T-helper 1 cell treated with Interleukin-12 subunit alpha and Interleukin-12 subunit beta and Interleukin-4 antibody, amounts not matched to agents 30 ng/mL and 1 ng/mL, for 36 hours (primary cell): ENCODE data around the gene KCTD10. TPM values are rescaled to one million over a fixed set of nuclear protein-coding genes. Genes with fewer than 3 reads are reported as not detected.

ENCODE experiments used
- intact Hi-C: fragments of 100-400 bp; cut with micrococcal nuclease; formaldehyde crosslinking; loops from one replicate; pipeline ENCODE4 v1.15.1; 2024
- total RNA-seq: library from RNA; stranded (reverse); gene quantifications from 2 replicates; pipeline ENCODE4 v1.2.3, GENCODE V29; 2022

KCTD10 gene
- 46.6 and 52.5 TPM in 2 replicates for total RNA-seq

DNA sequence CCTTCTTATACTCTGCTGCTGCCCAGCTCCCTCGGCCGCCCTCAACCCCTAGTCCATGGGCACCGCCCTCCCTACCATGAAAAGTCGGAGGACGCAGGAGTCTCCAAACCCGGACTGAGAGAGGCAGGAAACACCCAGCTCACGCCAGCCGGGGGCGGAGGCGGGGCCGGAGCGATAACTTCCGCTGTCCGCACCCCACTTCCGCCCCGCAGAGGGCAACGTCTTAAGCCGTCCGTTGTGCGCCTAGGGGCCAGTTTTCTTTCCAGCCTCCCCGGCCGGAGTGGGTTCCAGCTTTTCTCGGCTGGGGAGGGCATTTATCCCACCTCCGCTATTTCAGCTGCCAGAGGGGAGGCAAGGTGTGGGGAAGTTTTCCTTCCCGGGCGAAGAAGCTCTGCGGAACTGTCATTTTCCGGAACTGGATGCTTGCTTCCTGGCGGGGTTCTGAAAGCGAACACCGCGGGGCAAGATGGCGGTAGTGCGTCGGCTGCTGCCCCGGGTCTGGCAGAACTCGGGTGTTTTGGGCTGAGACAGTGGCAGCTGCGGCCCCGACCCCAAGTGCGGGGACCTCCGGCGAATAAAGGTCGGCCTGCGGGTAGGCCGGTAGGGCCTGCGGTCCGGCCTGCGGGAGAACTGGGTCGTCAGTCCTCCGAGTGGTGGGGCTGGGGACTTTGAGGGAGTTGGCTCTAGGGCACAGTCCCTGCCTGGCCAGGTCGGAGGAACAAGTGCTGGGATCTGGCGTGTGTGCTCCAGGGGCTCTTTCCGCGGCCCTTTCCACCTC is at the start of gene KCTD10, which contains the start of gene UBE3B:
Gene KCTD10 (minus strand): TSS at position 116 of the 778 bp plus-strand sequence. CDS start 38 bp downstream, at position 78.
Gene UBE3B (plus strand): TSS at position 450 of the 778 bp plus-strand sequence. CDS start 5,918 bp downstream, outside the sequence.
- intact Hi-C loops = loop anchor here (1.0 to 5.0 kb wide), 14 partner anchors 45 to 1715 kb away; partner anchors contain the start of genes ATP2A2, C12orf76, FAM222A and FICD

GRCh38 chr12:109525279-109525585 is 48.1 kb upstream of the KCTD10 start:
- intact Hi-C loops = no loop called here

DNA sequence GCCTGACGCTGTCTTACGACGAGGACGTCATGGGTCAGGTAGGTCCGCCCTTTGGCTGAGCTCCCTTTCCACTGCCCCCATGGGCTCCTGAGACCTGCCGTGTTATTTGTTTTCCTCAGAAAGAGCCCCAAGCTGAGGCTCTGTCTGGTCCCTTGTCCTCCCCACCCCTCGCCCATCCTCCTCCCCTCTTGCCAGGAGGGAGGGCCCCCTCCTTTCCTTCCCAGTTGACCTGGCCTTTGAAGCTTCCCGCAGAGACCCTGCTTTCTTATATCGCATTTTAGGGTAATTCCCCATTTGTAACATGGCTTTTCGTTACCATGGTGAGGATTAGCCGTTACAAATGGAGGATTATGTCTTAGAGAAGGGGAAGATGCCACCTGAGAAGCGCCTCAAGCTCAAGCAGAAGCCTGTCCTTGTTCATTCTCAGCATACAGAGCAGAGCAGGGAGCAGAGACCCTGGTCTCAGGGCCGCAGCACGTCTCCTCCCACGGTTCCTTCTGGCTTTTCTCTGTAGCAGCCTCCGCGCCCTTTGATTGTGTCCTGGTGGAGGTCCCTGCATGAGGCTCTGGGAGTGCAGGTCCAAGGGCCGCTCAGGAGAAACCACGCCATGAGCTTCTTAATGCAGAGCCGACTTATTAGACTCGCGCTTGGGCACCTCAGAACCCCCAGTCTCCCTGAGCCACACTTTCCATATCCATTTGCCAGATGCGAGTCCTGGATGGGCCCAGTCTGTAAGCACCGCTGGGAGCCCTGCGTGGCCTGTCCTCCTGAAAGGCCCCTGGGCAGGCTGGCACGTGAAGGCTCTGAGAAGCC is 47.6 kb upstream of the KCTD10 start:
- intact Hi-C loops = no loop called here

- intact Hi-C loops = no loop called here
These were observed 46.4 kb upstream of the KCTD10 start for GRCh38 chr12:109523504-109523903.

DNA sequence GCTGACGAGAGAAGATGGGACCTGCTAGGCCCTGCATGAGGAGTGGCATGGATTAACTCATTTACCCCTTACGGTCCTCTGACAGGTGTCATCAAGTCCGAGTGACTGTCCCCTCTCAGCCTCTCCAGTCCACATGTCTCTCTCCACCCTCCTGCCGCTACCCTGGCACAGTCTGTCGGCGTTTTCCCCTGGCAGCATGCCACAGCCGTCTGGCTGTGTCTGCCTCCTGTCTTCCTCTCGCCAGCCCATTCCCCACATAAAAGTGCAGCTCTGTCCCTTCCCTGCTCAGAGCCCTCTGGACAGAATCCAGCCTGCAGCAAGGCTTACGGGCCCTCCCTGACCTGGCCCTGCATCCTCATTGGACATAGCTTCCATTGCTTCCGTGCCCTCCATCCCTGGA is 46.0 kb upstream of the KCTD10 start:
- intact Hi-C loops = no loop called here

GRCh38 chr12:109521831-109522230 is 44.7 kb upstream of the KCTD10 start:
- intact Hi-C loops = no loop called here

DNA sequence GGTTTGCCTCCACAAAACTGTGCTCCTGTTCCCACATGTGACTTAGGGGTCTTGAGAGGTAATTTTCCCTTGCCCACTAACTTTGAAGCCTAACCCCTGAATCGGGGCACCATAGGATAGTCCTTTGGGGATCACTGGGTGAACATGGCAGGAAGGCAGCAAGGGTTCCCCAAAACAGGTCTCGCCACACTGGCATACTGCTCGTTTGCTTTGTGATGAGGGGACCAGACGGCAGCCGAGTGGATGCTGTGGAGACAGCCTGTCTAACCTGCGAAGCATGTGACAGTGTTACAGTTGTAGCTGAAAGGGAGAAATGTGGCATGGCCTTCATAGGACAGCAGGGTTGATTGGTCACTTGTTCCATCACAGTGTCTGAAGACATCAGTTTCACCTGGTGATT is 42.7 kb upstream of the KCTD10 start:
- intact Hi-C loops = loop anchor here (2.0 to 5.0 kb wide), 3 partner anchors 78 to 325 kb away; no protein-coding TSS in a partner anchor

GRCh38 chr12:109518820-109519665 is 41.9 kb upstream of the KCTD10 start:
- intact Hi-C loops = loop anchor here (1.0 to 5.0 kb wide), 7 partner anchors 78 to 362 kb away; partner anchors contain the start of gene FAM222A

DNA sequence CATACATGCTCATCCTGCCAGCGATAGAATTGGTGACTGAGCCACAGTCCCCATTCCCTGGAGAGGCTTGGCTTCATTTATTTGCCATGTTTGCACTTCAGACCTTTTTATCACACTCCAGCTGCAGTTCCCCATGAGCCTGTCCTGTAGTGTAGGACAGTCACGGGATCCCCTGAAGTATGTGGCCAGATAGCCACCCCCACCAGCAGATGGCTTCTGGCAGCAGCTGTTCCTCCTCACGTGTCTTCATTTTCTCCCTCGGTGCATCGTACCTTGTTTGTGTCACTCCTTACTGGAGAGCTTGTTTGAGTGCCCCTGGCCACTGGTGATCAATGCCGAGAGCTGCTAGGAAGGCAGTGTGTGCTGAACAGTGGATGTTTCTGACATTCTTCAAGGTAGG is 40.5 kb upstream of the KCTD10 start:
- intact Hi-C loops = loop anchor here (1.0 to 5.0 kb wide), 7 partner anchors 80 to 364 kb away; partner anchors contain the start of gene FAM222A

GRCh38 chr12:109513977-109514376 is 36.9 kb upstream of the KCTD10 start:
- intact Hi-C loops = no loop called here

DNA sequence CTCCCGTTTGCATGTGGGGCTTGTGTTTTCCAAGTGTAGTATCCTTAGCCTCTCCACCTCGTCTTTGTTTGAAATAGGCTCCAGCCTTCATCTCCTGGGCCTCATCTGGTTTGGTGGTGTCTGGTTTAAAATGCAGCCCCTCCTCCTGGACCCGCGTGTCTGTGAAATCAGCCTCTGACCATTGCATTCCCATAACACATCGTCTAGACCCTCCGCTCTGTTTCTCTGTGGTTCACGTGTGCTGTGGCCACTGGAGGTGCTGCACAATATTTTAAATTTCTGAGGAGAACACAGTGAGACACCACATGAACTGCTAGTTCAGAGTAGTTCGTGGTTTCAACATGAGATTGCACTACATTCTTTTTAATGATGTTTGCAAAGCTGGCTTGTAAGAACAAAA is 36.0 kb upstream of the KCTD10 start:
- intact Hi-C loops = no loop called here

DNA sequence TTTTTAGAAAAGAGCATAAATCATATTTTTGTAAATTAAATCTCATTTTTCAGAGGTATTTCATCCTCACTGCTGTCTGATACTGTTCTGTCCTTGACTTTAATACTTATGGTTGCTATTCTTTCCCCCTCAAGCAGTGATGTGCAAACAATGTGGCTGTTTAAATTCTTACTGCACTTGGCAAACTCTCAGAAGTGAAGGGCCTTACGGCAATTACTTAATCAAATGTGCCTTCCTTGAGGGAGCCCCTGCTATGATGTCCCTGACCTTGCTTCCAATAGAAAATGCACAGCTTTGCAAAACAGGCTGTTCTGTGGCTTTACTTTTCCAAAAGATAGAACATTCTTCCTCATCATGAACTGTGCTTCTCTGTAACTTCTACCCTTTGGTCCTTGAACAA is 35.5 kb upstream of the KCTD10 start:
- intact Hi-C loops = no loop called here

DNA sequence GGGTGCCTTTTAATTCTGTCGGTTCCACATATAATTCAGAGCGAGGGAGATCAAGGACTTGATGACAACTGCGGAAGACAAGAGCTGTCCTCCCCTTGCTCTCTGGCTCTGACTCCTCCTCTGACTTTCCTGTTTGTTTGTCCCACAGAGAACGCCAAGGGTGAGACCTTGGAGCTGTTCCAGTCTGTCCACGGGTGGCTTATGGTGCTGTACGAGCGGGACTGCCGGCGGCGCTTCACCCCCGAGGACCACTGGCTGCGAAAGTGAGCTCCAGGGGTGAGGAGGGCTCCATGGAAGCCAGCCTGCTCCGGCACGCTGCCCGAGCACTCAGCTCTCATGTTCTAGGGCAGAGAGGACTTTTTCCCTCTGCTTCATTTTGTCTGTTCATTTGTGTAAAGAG is 33.1 kb upstream of the KCTD10 start:
- intact Hi-C loops = no loop called here

DNA sequence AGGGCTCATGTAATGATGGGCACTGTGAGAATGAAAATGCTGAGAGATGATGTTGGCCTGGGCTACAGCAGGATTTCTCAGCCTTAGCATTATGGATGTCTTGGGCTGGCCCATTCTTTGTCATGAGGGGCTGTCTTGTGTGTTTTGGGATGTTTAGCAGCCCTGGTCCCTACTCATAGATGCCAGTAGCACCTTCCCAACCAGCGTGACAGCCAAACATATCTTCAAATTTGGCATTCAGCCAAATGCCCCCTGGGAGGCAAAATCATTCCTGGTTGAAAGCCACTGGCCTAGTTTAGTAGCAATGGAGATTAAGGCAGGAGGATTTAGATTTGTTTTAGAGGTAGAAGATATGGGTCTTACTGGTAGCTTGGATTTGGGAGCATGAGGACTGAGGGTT is 27.0 kb upstream of the KCTD10 start:
- intact Hi-C loops = no loop called here

DNA sequence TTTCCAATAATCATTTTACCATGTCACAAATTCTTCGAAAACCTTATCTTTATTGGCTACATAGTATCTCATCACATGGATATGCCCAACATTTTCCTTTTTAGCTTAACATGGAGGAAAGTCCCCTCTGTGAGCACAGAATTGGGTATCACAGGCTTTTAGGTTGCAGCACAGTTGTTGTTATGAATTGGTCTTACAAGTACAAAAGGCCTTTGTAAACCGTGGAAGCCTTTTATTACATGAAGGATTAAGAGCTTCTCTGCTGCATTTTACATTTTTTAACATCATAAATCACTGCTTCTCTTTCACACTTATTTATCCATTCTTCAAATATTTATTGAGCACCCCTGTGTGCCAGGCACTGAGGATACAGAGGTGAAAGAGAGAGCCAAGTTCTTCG is 26.5 kb upstream of the KCTD10 start:
- intact Hi-C loops = no loop called here

DNA sequence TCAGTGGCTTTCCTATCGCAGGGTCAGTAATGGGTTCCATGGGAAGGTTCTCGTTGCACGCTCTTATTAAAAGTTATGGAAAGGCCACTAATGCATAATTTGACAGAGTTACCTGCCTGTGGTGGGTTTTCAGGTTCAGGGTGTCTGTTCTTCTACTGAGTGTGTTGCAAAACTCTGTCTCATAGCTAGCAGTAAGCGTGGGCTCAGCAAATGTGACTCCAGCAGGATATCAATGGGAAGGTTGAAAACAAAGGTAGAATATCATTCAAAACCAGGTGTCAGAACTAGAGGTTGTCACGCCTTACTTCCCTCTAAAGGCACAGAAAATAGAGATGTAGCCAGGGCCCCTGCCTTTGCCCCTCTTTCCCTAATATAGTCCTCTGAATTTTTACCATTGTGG is 25.2 kb upstream of the KCTD10 start:
- intact Hi-C loops = no loop called here

DNA sequence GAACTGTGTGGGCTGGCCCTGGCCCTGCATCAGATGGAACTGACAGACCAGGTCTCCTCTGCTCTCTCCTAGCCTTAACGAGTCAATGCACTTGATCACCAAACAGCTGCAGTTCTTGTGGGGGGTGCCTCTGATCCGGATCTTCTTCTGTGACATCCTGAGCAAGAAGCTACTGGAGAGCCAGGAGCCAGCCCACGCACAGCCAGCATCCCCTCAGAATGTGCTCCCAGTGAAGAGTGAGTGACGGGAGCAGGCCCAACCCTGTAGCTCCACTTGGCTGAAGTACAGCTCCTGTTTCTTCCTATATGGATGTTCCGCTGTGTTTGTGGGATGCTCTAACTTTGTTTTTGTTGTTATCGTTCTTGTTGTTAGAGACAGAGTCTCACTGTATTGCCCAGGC is 24.2 kb upstream of the KCTD10 start:
- intact Hi-C loops = no loop called here

DNA sequence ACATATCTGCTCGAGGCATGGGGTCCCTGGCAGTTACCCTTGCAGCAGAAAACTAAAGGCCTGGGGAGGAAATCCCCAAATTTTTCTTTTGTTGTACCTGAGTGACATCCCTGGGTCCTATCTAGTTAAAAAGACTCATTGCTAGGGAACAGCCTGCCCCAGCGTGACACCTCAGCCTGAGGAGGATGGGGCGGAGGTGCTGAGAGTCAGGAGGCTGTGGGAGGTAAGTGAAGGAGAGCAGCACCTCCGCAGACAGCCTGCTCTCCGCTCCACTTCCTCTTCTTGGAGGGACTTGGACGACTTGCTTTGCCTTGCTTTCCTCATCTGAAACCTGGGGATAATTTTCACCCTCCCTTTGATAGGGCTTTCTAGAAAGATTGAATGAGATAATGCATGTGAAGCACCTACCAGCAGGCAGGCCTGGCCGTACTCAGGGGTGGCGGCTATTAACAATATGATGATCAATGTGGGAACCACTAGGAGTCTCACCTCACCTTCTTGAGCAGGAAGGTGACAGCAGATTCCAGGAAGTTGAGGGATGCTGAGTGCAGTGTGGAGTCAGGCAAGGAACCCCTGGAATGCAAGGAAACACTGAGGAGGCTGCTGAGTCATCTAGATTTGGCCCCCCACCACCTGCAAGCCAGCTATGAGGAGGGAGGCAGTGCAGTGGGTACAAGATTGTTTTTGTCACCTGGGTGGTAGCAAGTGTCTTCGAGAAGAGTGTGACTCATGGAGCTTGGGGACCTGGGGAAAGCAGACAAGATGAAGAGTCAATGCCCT is 23.5 kb upstream of the KCTD10 start:
- intact Hi-C loops = no loop called here

- intact Hi-C loops = no loop called here
These were observed 20.6 kb upstream of the KCTD10 start for GRCh38 chr12:109497675-109498074.

DNA sequence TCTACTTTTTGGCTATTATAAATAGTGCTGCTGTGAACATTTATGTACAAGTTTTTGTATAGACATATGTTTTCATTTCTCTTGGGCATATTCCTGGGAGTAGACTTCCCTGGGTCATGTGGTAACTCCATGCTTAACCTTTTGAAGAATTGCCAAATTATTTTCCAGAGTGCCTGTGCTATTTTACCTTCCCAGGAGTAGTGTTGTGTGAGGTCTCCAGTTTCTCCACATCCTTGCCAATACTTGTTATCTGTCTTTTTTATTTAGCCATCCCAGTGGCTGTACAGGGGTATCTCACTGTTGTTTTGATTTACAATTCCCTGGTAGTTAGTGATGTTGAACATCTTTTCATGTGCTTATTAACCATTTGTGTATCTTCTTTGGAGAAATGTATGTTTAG is 19.2 kb upstream of the KCTD10 start:
- intact Hi-C loops = no loop called here

DNA sequence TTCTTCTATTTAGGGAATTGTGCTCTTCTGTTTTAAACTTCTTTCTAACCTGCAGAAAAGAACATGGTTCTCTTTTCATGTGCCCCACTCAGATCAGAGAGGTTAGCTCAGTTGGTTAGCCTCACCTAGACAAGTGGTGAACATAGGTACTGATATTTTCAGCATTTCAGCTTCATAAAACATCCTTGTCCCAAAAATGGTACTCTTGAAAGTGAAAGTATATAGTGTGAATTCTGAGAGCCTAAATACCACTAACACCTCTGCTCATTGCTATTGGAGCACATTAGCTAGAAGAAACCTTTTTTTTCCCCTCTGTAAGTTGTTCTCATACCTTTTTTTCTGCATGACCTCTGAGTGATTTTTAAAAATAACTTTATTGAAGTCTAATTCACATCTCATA is 17.9 kb upstream of the KCTD10 start:
- intact Hi-C loops = no loop called here
